HCT116 (cell line): ENCODE measurements around the gene ASS1. TPM values are rescaled to one million over a fixed set of nuclear protein-coding genes. Genes with fewer than 3 reads are reported as not detected.

Source experiments
- ATAC-seq: fragments of 200-7000 bp; cut with Tn5 transposase; 2 replicates; pipeline ENCODE4 v1.9.1; 2020; ENCODE audit warnings: mild to moderate bottlenecking, moderate library complexity
- BruUV-seq: library from RNA; stranded (reverse); fragments of 400-500 nt; replicated peaks from 2 replicates; lab custom pipeline; 2021; lab: Mats Ljungman, UMichigan
- CTCF ChIA-PET: fragments of 300-600 bp; sonication (Branson Sonifier 250); formaldehyde crosslinking; loops from one replicate; lab custom pipeline; 2021; ENCODE audit warnings: antibody characterized with exemption; lab: Charles Lee
- POLR2A ChIA-PET: fragments of 300-600, 350-600 bp; sonication (Branson Sonifier 250); formaldehyde crosslinking; loops from one replicate; lab custom pipeline; 2021; ENCODE audit warnings: antibody characterized with exemption; lab: Charles Lee
- RAD21 ChIA-PET, 2 experiments: fragments of 300-600 bp; sonication (Branson Sonifier 250); formaldehyde crosslinking; loops; one replicate each; lab custom pipeline; 2023; ENCODE audit warnings: low total read pairs in 2 of 2; ENCODE audit not compliant: uncharacterized antibody in 2 of 2, unreplicated experiment in 2 of 2, low non-redundant PET in 1 of 2; lab: Charles Lee
- DNase-seq: peaks from one replicate; pipeline ENCODE4 v3.0.0-alpha.2; 2010; ENCODE audit warnings: low read depth, low spot score
- H2AFZ ChIP-seq: fragments of 200-600 bp; shearing (Covaris generic), sonication (generic); 2 replicates; pipeline ENCODE4 v1.6.1; 2017; ENCODE audit warnings: low read depth, mixed run types, mixed read lengths, antibody characterized with exemption, low read length; ENCODE audit not compliant: poor library complexity, severe bottlenecking
- H3K27ac ChIP-seq: 2 replicates; pipeline ENCODE4 v1.5.1; 2012; ENCODE audit warnings: low read depth, low read length
- H3K27me3 ChIP-seq: fragments of 200-600 bp; sonication (generic); 2 replicates; pipeline ENCODE4 v1.6.1; 2016; ENCODE audit warnings: mixed run types, low read length, mixed read lengths; ENCODE audit not compliant: insufficient read depth
- H3K36me3 ChIP-seq, 2 experiments: fragments of 200-500 bp in 1 of 2; fragments of 200-600 bp in 1 of 2; sonication (Bioruptor generic) in 1 of 2; sonication (generic) in 1 of 2; 2 replicates each; pipeline versions ENCODE4 v1.5.1 to v1.6.1; 2014 to 2016; ENCODE audit warnings: low read length in 2 of 2, inconsistent platforms in 1 of 2, mixed read lengths in 1 of 2, mixed run types in 1 of 2; ENCODE audit not compliant: insufficient read depth in 2 of 2, control insufficient read depth in 1 of 2
- H3K4me1 ChIP-seq, 2 experiments: fragments of 200-600 bp in 1 of 2; sonication (generic) in 1 of 2; 2 replicates each; pipeline versions ENCODE4 v1.5.1 to v1.6.1; 2012 to 2017; ENCODE audit warnings: low read length in 2 of 2, inconsistent platforms in 1 of 2, mild to moderate bottlenecking in 1 of 2, mixed read lengths in 1 of 2, mixed run types in 1 of 2, moderate library complexity in 1 of 2; ENCODE audit not compliant: insufficient read depth in 2 of 2, control insufficient read depth in 1 of 2
- H3K4me2 ChIP-seq: fragments of 200-600 bp; sonication (generic); 2 replicates; pipeline ENCODE4 v1.6.1; 2017; ENCODE audit warnings: mixed run types, low read length, mixed read lengths
- H3K4me3 ChIP-seq, 2 experiments: fragments of 200-600 bp in 1 of 2; sonication (generic) in 1 of 2; replicated peaks in 1 of 2; 2 replicates each; pipeline ENCODE4 v1.5.1; 2011 to 2016; ENCODE audit warnings: low read length in 2 of 2, control low read depth in 1 of 2, low read depth in 1 of 2, mild to moderate bottlenecking in 1 of 2, mixed read lengths in 1 of 2, mixed run types in 1 of 2
- H3K79me2 ChIP-seq: fragments of 200-600 bp; sonication (generic); 2 replicates; pipeline ENCODE4 v1.6.1; 2017; ENCODE audit warnings: mild to moderate bottlenecking, mixed run types, low read length, moderate library complexity, mixed read lengths; ENCODE audit not compliant: insufficient read depth
- H3K9ac ChIP-seq: fragments of 200-600 bp; sonication (generic); 2 replicates; pipeline ENCODE4 v1.6.1; 2016; ENCODE audit warnings: low read length, mixed read lengths
- H3K9me2 ChIP-seq: fragments of 200-600 bp; sonication (generic), shearing (Covaris generic); 2 replicates; pipeline ENCODE4 v1.6.1; 2017; ENCODE audit warnings: mixed run types, mild to moderate bottlenecking, moderate library complexity; ENCODE audit not compliant: insufficient read depth
- H3K9me3 ChIP-seq, 2 experiments: fragments of 200-500 bp in 1 of 2; fragments of 200-600 bp in 1 of 2; sonication (Bioruptor generic) in 1 of 2; sonication (generic) in 1 of 2; 2 replicates each; pipeline ENCODE4 v1.6.1; 2014 to 2017; ENCODE audit warnings: low read length in 2 of 2, mixed read lengths in 2 of 2, inconsistent platforms in 1 of 2, low read depth in 1 of 2, mild to moderate bottlenecking in 1 of 2, mixed run types in 1 of 2, moderate library complexity in 1 of 2; ENCODE audit not compliant: control insufficient read depth in 1 of 2, insufficient read depth in 1 of 2
- H4K20me1 ChIP-seq: fragments of 200-600 bp; sonication (generic), shearing (Covaris generic); 2 replicates; pipeline ENCODE4 v1.6.1; 2017; ENCODE audit warnings: mixed run types, mild to moderate bottlenecking, moderate library complexity; ENCODE audit not compliant: insufficient read depth
- ATF3 ChIP-seq: IDR thresholded peaks from 2 replicates; pipeline ENCODE4 v1.6.1; 2012
- CBX3 ChIP-seq: IDR thresholded peaks from 2 replicates; pipeline ENCODE4 v1.6.1; 2012; ENCODE audit warnings: low read depth
- CEBPB ChIP-seq: IDR thresholded peaks from 2 replicates; pipeline ENCODE4 v1.6.1; 2012; ENCODE audit warnings: low read depth
- ELF1 ChIP-seq: IDR thresholded peaks from 2 replicates; pipeline ENCODE4 v1.6.1; 2012; ENCODE audit warnings: low read depth, borderline replicate concordance
- EZH2phosphoT487 ChIP-seq: fragments of 200-600 bp; IDR thresholded peaks from 2 replicates; pipeline ENCODE4 v1.6.1; 2018; ENCODE audit warnings: antibody characterized with exemption, borderline replicate concordance
- FOSL1 ChIP-seq: IDR thresholded peaks from 2 replicates; pipeline ENCODE4 v1.6.1; 2012; ENCODE audit warnings: low read depth
- JUND ChIP-seq: IDR thresholded peaks from 2 replicates; pipeline ENCODE4 v1.6.1; 2012
- POLR2AphosphoS5 ChIP-seq: IDR thresholded peaks from 2 replicates; pipeline ENCODE4 v1.6.1; 2011; ENCODE audit warnings: mild to moderate bottlenecking, low read depth, low read length, moderate library complexity
- RAD21 ChIP-seq: IDR thresholded peaks from 2 replicates; pipeline ENCODE4 v1.6.1; 2012; ENCODE audit warnings: low read depth, mild to moderate bottlenecking
- SIN3A ChIP-seq: IDR thresholded peaks from 2 replicates; pipeline ENCODE4 v1.6.1; 2012; ENCODE audit warnings: low read depth
- SP1 ChIP-seq: IDR thresholded peaks from 2 replicates; pipeline ENCODE4 v1.6.1; 2012; ENCODE audit warnings: low read depth
- SRF ChIP-seq: IDR thresholded peaks from 2 replicates; pipeline ENCODE4 v1.6.1; 2012; ENCODE audit warnings: low read depth
- YY1 ChIP-seq: IDR thresholded peaks from 2 replicates; pipeline ENCODE4 v1.6.1; 2011; ENCODE audit warnings: low read length, low read depth, moderate library complexity, mild to moderate bottlenecking; ENCODE audit not compliant: insufficient replicate concordance; ENCODE audit errors: extremely low read depth
- ZFX ChIP-seq: fragments of 450-650 bp; IDR thresholded peaks from 2 replicates; pipeline ENCODE4 v1.6.1; 2017
- ZNF274 ChIP-seq: fragments of 200-500 bp; sonication (Bioruptor generic); IDR thresholded peaks from 2 replicates; pipeline ENCODE4 v1.6.1; 2014; ENCODE audit warnings: mild to moderate bottlenecking, low read depth, low read length, inconsistent platforms
- intact Hi-C: fragments of 100-400 bp; cut with micrococcal nuclease; formaldehyde crosslinking; loops from 2 replicates; pipeline ENCODE4 v1.10.0; 2022
- total RNA-seq: library from RNA; stranded (reverse); gene quantifications from one replicate; pipeline ENCODE4 v1.2.1, GENCODE V29; 2021; ENCODE audit not compliant: unreplicated experiment
- TF ChIP-seq, protein P1 (sequence below): IDR thresholded peaks from 2 replicates; pipeline ENCODE4 v1.6.1; 2012; ENCODE audit warnings: low read depth

ASS1 gene
- total RNA-seq, 1 experiment from 2014 or later = 92.6 TPM

GRCh38 chr9:130478736-130479575, 34.2 kb downstream of the ASS1 start (continued):
- no peak for TF ChIP-seq ZNF274
- no peak for TF ChIP-seq ZFX
- TF ChIP-seq RAD21 = no peak
- TF ChIP-seq ATF3 = no peak
- TF ChIP-seq JUND = no peak
- TF ChIP-seq EZH2phosphoT487 = no peak
- TF ChIP-seq YY1 = no peak
- TF ChIP-seq SRF = no peak
- TF ChIP-seq POLR2AphosphoS5 = no peak
- TF ChIP-seq CEBPB = no peak
- no peak for TF ChIP-seq CBX3
- TF ChIP-seq SP1 = no peak

DNA sequence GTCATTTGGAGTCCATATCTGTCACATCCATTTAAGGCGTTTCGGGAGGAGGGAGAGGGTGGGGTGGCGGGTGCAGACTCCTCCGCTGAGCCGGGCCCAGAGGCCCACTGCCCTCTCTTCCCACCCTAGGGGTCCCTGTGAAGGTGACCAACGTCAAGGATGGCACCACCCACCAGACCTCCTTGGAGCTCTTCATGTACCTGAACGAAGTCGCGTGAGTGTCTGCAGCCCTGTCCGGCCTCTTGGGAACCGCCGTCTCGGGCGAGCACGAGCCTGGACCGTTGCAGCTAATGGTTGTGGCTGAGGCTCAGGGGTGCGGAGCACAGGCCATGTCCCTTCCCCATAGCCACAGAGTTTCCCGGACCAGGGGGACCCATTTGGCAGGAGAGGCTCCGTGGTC, 34.8 kb downstream of the ASS1 start:
- CTCF ChIA-PET = no interaction called here

More for the DNA sequence above, 34.8 kb downstream of the ASS1 start:
- Histone ChIP-seq H3K4me1 (no peaks in the 10 kb centered on the region), H2AFZ (no peak overlapping the region), H3K9ac (no peak overlapping the region), H3K4me3 (no peak overlapping the region), H3K27ac (no peak overlapping the region), H3K36me3 (no peaks in the 10 kb centered on the region), H4K20me1 (no peaks in the 10 kb centered on the region), H3K4me2 (no peak overlapping the region), H3K9me2 (no peaks in the 10 kb centered on the region), H3K79me2 (no peaks in the 10 kb centered on the region), H3K9me3 (no peaks in the 10 kb centered on the region), H3K27me3 (no peaks in the 10 kb centered on the region)
- ATAC-seq (no peak), DNase-seq (no peak)
- TF ChIP-seq SP1 = no peak
- TF ChIP-seq, protein P1, sequence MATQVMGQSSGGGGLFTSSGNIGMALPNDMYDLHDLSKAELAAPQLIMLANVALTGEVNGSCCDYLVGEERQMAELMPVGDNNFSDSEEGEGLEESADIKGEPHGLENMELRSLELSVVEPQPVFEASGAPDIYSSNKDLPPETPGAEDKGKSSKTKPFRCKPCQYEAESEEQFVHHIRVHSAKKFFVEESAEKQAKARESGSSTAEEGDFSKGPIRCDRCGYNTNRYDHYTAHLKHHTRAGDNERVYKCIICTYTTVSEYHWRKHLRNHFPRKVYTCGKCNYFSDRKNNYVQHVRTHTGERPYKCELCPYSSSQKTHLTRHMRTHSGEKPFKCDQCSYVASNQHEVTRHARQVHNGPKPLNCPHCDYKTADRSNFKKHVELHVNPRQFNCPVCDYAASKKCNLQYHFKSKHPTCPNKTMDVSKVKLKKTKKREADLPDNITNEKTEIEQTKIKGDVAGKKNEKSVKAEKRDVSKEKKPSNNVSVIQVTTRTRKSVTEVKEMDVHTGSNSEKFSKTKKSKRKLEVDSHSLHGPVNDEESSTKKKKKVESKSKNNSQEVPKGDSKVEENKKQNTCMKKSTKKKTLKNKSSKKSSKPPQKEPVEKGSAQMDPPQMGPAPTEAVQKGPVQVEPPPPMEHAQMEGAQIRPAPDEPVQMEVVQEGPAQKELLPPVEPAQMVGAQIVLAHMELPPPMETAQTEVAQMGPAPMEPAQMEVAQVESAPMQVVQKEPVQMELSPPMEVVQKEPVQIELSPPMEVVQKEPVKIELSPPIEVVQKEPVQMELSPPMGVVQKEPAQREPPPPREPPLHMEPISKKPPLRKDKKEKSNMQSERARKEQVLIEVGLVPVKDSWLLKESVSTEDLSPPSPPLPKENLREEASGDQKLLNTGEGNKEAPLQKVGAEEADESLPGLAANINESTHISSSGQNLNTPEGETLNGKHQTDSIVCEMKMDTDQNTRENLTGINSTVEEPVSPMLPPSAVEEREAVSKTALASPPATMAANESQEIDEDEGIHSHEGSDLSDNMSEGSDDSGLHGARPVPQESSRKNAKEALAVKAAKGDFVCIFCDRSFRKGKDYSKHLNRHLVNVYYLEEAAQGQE = no peak
- TF ChIP-seq ELF1 = no peak
- no peak for TF ChIP-seq ZFX
- no peak for TF ChIP-seq FOSL1
- no peak for TF ChIP-seq ATF3
- TF ChIP-seq CEBPB = no peak
- TF ChIP-seq EZH2phosphoT487 = no peak
- no peak for TF ChIP-seq SIN3A
- no peak for TF ChIP-seq JUND
- TF ChIP-seq RAD21 = no peak
- TF ChIP-seq CBX3 = no peak
- POLR2A ChIA-PET = no interaction called here
- no TSS peak for BruUV-seq
- intact Hi-C loops = no loop called here
- RAD21 ChIA-PET = no interaction called here
